ENCODE measurements around the gene PRPF40A.

Gene PRPF40A

DNA sequence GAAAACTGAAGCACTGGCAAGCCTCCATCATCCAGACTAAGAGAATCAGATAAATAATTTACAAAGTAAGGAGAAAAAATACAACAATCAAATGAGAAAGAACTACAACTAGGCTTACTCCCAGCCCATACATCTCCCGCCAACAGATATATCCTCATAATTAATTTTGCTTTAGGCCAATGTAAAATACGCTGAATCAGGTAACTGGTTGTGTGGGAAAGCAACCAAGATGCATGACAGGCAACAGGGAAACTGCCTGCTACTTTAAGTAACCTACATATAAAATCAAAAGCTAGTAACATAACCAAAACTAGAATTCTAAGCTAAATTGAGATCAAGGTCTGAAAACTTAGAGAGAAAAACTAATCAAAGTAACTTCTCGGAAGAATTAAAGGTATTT is 21.5 kb downstream of the PRPF40A start:
- TF ChIP-seq, protein P1, sequence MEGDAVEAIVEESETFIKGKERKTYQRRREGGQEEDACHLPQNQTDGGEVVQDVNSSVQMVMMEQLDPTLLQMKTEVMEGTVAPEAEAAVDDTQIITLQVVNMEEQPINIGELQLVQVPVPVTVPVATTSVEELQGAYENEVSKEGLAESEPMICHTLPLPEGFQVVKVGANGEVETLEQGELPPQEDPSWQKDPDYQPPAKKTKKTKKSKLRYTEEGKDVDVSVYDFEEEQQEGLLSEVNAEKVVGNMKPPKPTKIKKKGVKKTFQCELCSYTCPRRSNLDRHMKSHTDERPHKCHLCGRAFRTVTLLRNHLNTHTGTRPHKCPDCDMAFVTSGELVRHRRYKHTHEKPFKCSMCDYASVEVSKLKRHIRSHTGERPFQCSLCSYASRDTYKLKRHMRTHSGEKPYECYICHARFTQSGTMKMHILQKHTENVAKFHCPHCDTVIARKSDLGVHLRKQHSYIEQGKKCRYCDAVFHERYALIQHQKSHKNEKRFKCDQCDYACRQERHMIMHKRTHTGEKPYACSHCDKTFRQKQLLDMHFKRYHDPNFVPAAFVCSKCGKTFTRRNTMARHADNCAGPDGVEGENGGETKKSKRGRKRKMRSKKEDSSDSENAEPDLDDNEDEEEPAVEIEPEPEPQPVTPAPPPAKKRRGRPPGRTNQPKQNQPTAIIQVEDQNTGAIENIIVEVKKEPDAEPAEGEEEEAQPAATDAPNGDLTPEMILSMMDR (IDR thresholded peaks at IDR 0.05; ENCODE audit: insufficient read depth, low read depth, low read length, missing control alignments), result no peak

DNA sequence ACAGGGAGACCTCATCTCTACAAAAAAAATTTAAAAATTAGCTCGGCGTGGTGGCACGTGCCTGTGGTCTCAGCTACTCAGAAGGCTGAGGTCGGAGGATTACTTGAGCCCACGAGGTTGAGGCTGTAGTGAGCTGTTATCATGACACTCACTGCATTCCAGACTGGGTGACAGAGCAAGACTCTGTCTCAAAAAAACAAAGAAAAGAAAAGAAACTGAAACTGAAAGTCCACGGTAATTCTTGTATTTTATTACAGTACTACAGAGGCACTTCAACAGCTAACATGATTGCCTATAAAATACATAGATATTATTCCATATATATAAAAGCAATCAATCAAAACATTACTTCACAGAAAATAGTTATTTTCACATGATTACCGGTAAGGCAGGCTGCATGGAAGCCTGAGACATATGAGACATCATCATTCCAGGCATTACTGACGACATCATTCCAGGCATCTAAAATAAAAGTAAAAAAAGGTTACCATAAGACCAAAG is 23.1 kb downstream of the PRPF40A start:
- H3K4me3 ChIP-seq (ENCODE audit: low read depth, low read length), result peak overlapping the region; percentile 13; the same call in 1 of the 2 replicates
- peak; percentile 17 for DNase-seq (ENCODE audit: low read depth)
- TF ChIP-seq, protein P1 (IDR thresholded peaks at IDR 0.05; ENCODE audit: insufficient read depth, low read depth, low read length, missing control alignments), result no peak

More for the DNA sequence above, 21.5 kb downstream of the PRPF40A start:
- H3K4me3 ChIP-seq (ENCODE audit: low read depth, low read length), result no peak overlapping the region
- no peak for DNase-seq (ENCODE audit: low read depth)

- no peak overlapping the region for H3K4me3 ChIP-seq (ENCODE audit: low read depth, low read length)
- TF ChIP-seq, protein P1 (IDR thresholded peaks at IDR 0.05; ENCODE audit: insufficient read depth, low read depth, low read length, missing control alignments), result no peak
- DNase-seq (ENCODE audit: low read depth), result peak; percentile 70
Measured at GRCh38 chr2:152693033-152693432, 24.2 kb downstream of the PRPF40A start.

- TF ChIP-seq, protein P1 (IDR thresholded peaks at IDR 0.05; ENCODE audit: insufficient read depth, low read depth, low read length, missing control alignments), result no peak
- no peak for DNase-seq (ENCODE audit: low read depth)
- no peak overlapping the region for H3K4me3 ChIP-seq (ENCODE audit: low read depth, low read length)
Measured at GRCh38 chr2:152686321-152686720, 30.9 kb downstream of the PRPF40A start.

DNA sequence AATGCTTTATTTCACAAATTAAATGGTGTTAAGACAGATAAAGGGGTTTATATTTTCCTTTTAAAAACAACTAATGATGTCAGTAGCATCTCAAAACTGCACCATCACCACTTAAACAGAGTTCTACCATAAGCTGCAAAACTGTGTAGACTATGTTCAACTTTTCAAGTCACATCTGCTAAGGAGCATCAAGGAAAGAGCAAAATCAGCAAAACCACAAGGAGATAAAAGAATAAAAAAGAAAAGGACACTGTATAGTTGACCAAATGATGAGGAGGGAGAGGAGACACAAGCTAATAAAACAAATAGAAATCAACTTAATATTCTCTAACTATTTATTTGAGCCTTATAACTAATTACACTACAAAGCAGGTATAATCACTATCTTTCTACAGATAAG is 33.9 kb downstream of the PRPF40A start:
- H3K4me3 ChIP-seq (ENCODE audit: low read depth, low read length), result no peak overlapping the region
- TF ChIP-seq, protein P1 (IDR thresholded peaks at IDR 0.05; ENCODE audit: insufficient read depth, low read depth, low read length, missing control alignments), result no peak

GRCh38 chr2:152682663-152683062 is 34.6 kb downstream of the PRPF40A start:
- no peak overlapping the region for H3K4me3 ChIP-seq (ENCODE audit: low read depth, low read length)
- TF ChIP-seq, protein P1 (IDR thresholded peaks at IDR 0.05; ENCODE audit: insufficient read depth, low read depth, low read length, missing control alignments), result no peak
- no peak for DNase-seq (ENCODE audit: low read depth)

More for the DNA sequence above, 33.9 kb downstream of the PRPF40A start:
- no peak for DNase-seq (ENCODE audit: low read depth)

DNA sequence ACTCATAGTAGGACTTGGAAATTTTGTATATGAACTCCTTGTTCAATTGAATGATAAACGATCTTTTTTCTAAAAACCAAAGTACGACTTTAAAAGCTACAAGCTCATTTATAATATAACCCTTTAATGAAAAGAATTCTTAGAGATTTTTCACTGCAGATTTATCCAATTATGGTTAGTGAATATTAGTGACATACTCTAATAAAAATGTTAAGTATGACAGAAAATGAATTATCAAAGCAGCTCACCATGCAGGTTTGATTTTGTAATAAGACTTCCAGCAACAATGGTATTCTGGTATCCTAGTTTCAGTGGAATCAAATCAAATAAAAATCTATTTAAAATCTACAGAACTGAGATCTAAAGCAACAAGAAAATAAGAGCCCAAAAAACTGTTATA is 38.5 kb downstream of the PRPF40A start:
- DNase-seq (ENCODE audit: low read depth), result no peak
- TF ChIP-seq, protein P1 (IDR thresholded peaks at IDR 0.05; ENCODE audit: insufficient read depth, low read depth, low read length, missing control alignments), result no peak
- H3K4me3 ChIP-seq (ENCODE audit: low read depth, low read length), result no peak overlapping the region

Measured in GM12865 (cell line).